NK-92 (cell line): ENCODE data around the gene PLXNA4.

Experiments used
- DNase-seq: peaks from one replicate; lab custom pipeline; 2025; ENCODE audit not compliant: unreplicated experiment; lab: John Stamatoyannopoulos, UW

PLXNA4 gene

GRCh38 chr7:132565885-132566284 lies 10.4 kb downstream of the PLXNA4 start:
- DNase-seq = no peak

- DNase-seq = no peak
These were observed 10.8 kb downstream of the PLXNA4 start for GRCh38 chr7:132565441-132565840.

GRCh38 chr7:132564849-132565248 lies 11.4 kb downstream of the PLXNA4 start:
- no peak for DNase-seq

GRCh38 chr7:132564090-132564489 lies 12.2 kb downstream of the PLXNA4 start:
- DNase-seq = no peak

GRCh38 chr7:132562690-132563089 lies 13.6 kb downstream of the PLXNA4 start:
- DNase-seq = no peak

DNA sequence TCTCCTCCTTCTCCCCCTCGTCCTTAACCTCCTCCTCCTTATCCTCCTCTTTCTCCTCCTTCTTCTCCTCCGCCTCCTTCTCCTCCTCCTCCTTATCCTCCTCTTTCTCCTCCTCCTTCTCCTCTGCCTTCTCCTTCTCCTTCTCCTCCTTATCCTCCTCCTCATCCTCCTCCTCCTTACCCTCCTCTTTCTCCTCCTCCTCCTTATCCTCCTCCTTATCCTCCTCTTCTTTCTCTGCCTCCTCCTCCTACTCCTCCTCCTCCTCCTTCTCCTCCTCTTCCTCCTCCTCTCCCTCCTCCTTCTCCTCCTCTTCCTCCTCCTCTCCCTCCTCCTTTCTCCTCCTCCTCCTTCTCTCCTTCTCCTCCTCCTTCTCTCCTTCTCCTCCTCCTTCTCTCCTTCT lies 14.5 kb downstream of the PLXNA4 start:
- DNase-seq = no peak

- no peak for DNase-seq
These were observed 15.3 kb downstream of the PLXNA4 start for GRCh38 chr7:132560825-132561529.

GRCh38 chr7:132560105-132560504 lies 16.2 kb downstream of the PLXNA4 start:
- no peak for DNase-seq

GRCh38 chr7:132558815-132559214 lies 17.5 kb downstream of the PLXNA4 start:
- DNase-seq = no peak

GRCh38 chr7:132557489-132558044 lies 18.7 kb downstream of the PLXNA4 start:
- no peak for DNase-seq

DNA sequence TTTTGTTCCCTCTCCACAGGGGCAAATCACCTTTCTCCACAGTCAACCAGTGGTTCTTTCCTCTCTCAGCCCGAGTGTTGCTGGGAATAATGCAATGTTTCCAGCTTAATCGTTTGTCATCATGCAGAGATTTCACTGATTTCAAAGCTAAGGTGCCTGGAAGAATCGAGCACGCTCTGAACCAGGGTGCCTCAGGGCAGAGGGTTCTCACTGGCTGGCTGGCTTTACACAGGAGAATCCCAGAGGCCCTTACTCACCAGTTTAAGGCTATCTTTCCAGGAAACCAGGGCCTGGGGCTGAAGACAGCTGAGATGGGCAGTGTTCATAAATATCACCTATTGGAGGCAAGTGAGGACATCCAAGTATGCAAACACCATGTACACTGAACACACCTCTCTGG lies 21.8 kb downstream of the PLXNA4 start:
- no peak for DNase-seq

GRCh38 chr7:132553031-132553430 lies 23.2 kb downstream of the PLXNA4 start:
- DNase-seq = no peak

DNA sequence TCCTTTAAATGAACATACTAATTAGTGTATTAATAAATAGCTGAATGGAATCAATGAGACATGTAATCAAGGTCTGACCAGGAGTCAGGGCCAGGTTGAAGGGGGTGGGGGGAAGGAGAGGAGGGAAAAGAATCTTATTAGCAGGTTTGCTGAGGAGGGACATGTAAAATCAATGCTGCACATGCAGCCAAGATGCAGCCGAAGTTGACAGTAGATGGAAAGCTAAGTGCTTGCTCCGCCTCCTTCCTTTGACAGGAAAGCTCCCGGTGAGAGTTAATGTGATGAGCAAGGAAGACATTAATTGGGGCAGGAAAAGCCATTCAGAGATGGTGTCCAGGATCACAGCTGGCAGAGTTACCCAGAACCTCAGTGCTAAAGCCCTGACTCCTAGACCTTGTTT lies 24.4 kb downstream of the PLXNA4 start:
- no peak for DNase-seq

DNA sequence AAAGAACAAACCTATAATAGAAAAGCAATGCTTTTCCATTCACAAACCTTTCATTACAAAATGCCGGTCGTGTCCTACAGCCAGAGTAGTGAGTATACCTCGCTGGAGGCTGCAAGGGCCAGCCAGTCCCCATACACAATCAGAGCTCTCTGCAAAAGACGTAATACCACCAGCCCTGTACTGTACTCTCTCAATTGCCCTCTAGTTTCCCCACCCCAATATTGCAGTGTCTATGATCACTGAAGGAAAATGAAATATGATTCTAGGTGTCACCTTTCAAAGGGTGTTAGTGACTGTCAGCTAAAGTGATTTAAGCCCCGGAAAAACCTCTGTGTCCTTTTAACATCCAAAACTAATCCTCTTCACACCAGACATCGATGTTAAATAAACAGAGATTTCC lies 24.8 kb downstream of the PLXNA4 start:
- no peak for DNase-seq

DNA sequence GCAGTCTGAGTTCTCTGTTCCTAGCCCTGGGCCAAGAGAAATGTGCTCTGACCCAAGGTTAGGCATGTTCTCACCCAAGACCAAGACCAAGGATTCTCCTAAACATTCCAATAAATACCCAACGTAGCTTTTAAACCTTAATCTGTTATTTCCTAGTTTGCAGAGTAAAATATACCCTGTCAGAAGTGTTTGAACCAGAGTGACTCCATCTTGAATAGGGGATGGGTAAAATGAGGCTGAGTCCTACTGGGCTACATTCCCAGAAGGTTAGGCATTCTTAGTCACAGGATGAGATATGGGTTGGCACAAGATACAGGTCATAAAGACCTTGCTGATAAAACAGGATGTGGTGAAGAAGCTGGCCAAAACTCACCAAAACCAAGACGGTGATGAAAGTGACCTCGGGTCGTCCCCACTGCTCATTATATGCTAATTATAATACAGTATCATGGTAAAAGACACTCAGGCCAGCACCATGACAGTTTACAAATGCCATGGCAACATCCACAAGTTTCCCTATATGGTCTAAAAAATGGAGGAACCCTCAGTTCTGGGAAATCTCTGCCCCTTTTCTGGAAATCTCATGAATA lies 27.7 kb downstream of the PLXNA4 start:
- no peak for DNase-seq

DNA sequence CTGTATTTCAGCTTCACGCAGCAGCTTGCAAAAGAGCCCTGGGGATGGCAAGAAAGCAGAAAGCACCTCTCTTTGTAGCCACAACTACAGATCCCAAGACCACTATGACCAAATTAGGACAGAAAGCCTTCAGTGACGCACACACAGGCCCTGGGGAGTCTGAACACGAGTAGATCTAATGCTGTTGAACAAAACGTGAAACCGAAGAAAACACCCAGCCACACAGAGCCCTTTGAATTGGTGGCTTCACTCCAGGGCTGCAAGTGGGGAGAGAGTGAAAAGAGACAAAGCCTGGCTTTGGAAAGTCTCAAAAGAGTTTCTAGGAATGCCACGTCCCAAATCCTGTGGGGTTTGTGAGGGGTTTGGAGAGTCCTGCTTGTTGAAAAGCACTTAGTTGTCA lies 28.4 kb downstream of the PLXNA4 start:
- DNase-seq = no peak

- no peak for DNase-seq
These were observed 29.7 kb downstream of the PLXNA4 start for GRCh38 chr7:132546366-132547127.

GRCh38 chr7:132545756-132546155 lies 30.5 kb downstream of the PLXNA4 start:
- DNase-seq = no peak

DNA sequence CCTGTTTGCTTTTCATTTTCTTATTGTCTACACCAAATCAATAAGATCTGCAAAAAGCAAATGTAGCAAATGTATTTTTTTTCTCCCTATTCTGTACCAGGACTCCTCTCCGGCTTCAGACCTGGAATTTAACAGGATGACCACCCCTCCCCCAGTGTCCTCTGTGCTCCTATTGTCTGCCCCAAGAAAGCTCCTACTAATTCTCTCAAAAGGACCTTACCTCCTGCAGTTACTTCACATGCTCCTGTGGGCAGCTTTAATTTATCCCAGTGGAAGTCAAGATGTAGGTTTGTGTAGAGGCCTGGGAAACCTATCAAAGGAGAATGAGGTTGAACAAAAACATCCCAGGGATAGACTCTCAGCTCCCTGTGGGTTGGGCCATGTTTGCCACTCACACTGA lies 31.3 kb downstream of the PLXNA4 start:
- DNase-seq = no peak

GRCh38 chr7:132544025-132544424 lies 32.2 kb downstream of the PLXNA4 start:
- DNase-seq = no peak

DNA sequence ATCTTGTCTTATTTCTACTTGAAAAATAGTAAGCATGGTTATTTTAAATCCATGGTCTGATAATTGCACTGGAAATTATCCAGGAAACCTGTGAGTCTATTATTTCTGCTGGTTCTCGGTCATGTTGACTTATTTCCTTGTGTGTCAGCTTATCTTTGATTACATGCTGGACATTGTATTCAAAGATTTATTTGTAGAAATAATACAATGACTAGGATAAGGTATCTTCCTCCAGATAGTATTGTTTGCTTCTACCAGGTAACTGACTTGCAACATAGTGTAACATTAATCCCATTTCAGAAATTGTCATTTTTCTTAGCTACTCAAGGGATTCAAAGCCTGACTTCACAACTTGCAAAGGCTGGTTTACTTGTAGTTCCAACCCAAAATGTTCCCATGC lies 33.4 kb downstream of the PLXNA4 start:
- DNase-seq = no peak

DNA sequence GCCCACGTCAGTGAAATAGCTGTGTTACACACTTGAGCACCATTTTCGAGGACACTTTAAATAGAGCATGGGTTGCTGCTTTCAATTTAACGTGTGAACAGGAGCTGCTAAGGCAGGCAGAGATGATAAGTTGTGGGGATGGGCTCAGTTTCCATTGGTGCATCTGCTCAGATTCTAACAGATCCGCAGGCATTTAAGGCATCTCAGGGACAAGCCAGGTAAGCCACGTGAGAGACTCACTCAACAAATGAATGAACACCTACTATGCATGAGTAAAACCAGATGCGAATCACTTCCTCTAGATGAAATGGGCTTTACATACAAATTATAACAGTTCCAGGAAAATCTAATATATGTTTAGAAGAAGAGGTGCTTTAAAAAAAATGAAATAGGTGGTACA lies 34.6 kb downstream of the PLXNA4 start:
- DNase-seq = no peak
